SK-N-SH (cell line): Measurements from ENCODE around the gene ARID3A. TPM values are rescaled to one million over a fixed set of nuclear protein-coding genes. Genes with fewer than 3 reads are reported as not detected.

Experiments used
- CTCF ChIA-PET: fragments of 300-600, 350-600 bp; formaldehyde crosslinking; extraction: SDS; loops from one replicate; lab custom pipeline; 2021; lab: Yijun Ruan, JAX
- POLR2A ChIA-PET: fragments of 350-600 bp; sonication (Branson Sonifier 250); formaldehyde crosslinking; extraction: SDS; loops from one replicate; lab custom pipeline; 2020; ENCODE audit warnings: antibody characterized with exemption, inconsistent platforms; lab: Yijun Ruan, JAX
- DNase-seq: peaks from one replicate; pipeline ENCODE4 v3.0.0; 2012
- H2AFZ ChIP-seq: fragments of 200-600 bp; sonication (generic); 2 replicates; pipeline ENCODE4 v1.8.1; 2016; ENCODE audit warnings: antibody characterized with exemption, mild to moderate bottlenecking, low read depth
- H3F3A ChIP-seq: fragments of 200-600 bp; sonication (generic); replicated peaks from 2 replicates; pipeline ENCODE3; 2016; ENCODE audit warnings: antibody characterized with exemption, mild to moderate bottlenecking; ENCODE audit not compliant: insufficient read depth
- H3K27ac ChIP-seq, 2 experiments: fragments of 200-500 bp in 1 of 2; fragments of 200-600 bp in 1 of 2; sonication (Bioruptor generic) in 1 of 2; sonication (generic), shearing (Covaris generic) in 1 of 2; 2 replicates each; pipeline versions ENCODE4 v1.5.1 to v1.6.1; 2014 to 2016; ENCODE audit warnings: low read depth in 2 of 2, inconsistent platforms in 1 of 2, low read length in 1 of 2, mild to moderate bottlenecking in 1 of 2, mixed read lengths in 1 of 2
- H3K27me3 ChIP-seq: fragments of 200-600 bp; sonication (generic), shearing (Covaris generic); 2 replicates; pipeline ENCODE4 v1.6.1; 2016; ENCODE audit warnings: mixed run types; ENCODE audit not compliant: insufficient read depth
- H3K36me3 ChIP-seq, 2 experiments: fragments of 200-500 bp in 1 of 2; fragments of 200-600 bp in 1 of 2; sonication (Bioruptor generic) in 1 of 2; sonication (generic) in 1 of 2; replicated peaks in 1 of 2; 2 replicates each; pipeline versions ENCODE3 to v1.5.1; 2014 to 2016; ENCODE audit warnings: low read length in 1 of 2, mild to moderate bottlenecking in 1 of 2; ENCODE audit not compliant: insufficient read depth in 2 of 2, control insufficient read depth in 1 of 2
- H3K4me1 ChIP-seq, 2 experiments: fragments of 200-500 bp in 1 of 2; fragments of 200-600 bp in 1 of 2; sonication (Bioruptor generic) in 1 of 2; sonication (generic), shearing (Covaris generic) in 1 of 2; 2 replicates each; pipeline versions ENCODE4 v1.5.1 to v1.6.1; 2014 to 2016; ENCODE audit warnings: low read depth in 1 of 2, low read length in 1 of 2, mixed run types in 1 of 2; ENCODE audit not compliant: insufficient read depth in 2 of 2, control insufficient read depth in 1 of 2
- H3K4me2 ChIP-seq: fragments of 200-600 bp; sonication (generic), shearing (Covaris generic); 2 replicates; pipeline ENCODE4 v1.6.1; 2017; ENCODE audit warnings: mixed run types
- H3K4me3 ChIP-seq, 2 experiments: fragments of 200-500 bp in 1 of 2; fragments of 200-600 bp in 1 of 2; sonication (Bioruptor generic) in 1 of 2; sonication (generic), shearing (Covaris generic) in 1 of 2; 2 replicates each; pipeline versions ENCODE4 v1.5.1 to v1.8.1; 2014 to 2016; ENCODE audit warnings: low read depth in 2 of 2, inconsistent platforms in 1 of 2, low read length in 1 of 2, mild to moderate bottlenecking in 1 of 2, mixed read lengths in 1 of 2, moderate library complexity in 1 of 2
- H3K79me2 ChIP-seq: fragments of 200-600 bp; sonication (generic); 2 replicates; pipeline ENCODE4 v1.8.1; 2017; ENCODE audit warnings: mild to moderate bottlenecking; ENCODE audit not compliant: insufficient read depth
- H3K9ac ChIP-seq: fragments of 200-600 bp; sonication (generic); 2 replicates; pipeline ENCODE4 v1.6.1; 2017; ENCODE audit warnings: mixed run types
- H3K9me2 ChIP-seq: fragments of 200-600 bp; sonication (generic); 2 replicates; pipeline ENCODE4 v1.6.1; 2017; ENCODE audit warnings: mixed run types
- H3K9me3 ChIP-seq: fragments of 200-600 bp; sonication (generic); 2 replicates; pipeline ENCODE4 v1.6.1; 2017; ENCODE audit warnings: mixed run types, mild to moderate bottlenecking, moderate library complexity
- H4K20me1 ChIP-seq: fragments of 200-600 bp; sonication (generic); 2 replicates; pipeline ENCODE4 v1.6.1; 2017; ENCODE audit warnings: mild to moderate bottlenecking, mixed run types; ENCODE audit not compliant: insufficient read depth
- CHD2 ChIP-seq: fragments of 150-350 bp; IDR thresholded peaks from 2 replicates; pipeline ENCODE4 v1.6.1; 2018; ENCODE audit warnings: low read length; ENCODE audit not compliant: partially characterized antibody
- CTCF ChIP-seq: fragments of 200-600 bp; sonication (generic); IDR thresholded peaks from 2 replicates; pipeline ENCODE4 v1.6.1; 2017; ENCODE audit warnings: antibody characterized with exemption, mild to moderate bottlenecking, moderate library complexity
- ELF1 ChIP-seq: IDR thresholded peaks from 2 replicates; pipeline ENCODE4 v1.4.0; 2012
- EP300 ChIP-seq, 2 experiments: IDR thresholded peaks; 2 replicates each; pipeline versions ENCODE4 v1.4.0 to v1.6.1; 2012; ENCODE audit warnings: borderline replicate concordance in 1 of 2, low read depth in 1 of 2, low read length in 1 of 2
- EZH2phosphoT487 ChIP-seq: fragments of 200-600 bp; sonication (generic); IDR thresholded peaks from 2 replicates; pipeline ENCODE4 v1.6.1; 2017; ENCODE audit warnings: low read depth, mixed run types, mild to moderate bottlenecking, antibody characterized with exemption, moderate library complexity, borderline replicate concordance
- FOSL2 ChIP-seq: IDR thresholded peaks from 2 replicates; pipeline ENCODE4 v1.4.0; 2012; ENCODE audit warnings: low read depth, mild to moderate bottlenecking, moderate library complexity, borderline replicate concordance
- FOXJ3 ChIP-seq: sonication (generic); formaldehyde crosslinking; IDR thresholded peaks from 2 replicates; pipeline ENCODE4 v1.5.1; 2020; ENCODE audit warnings: mild to moderate bottlenecking, missing genetic modification reagents
- FOXM1 ChIP-seq: IDR thresholded peaks from 2 replicates; pipeline ENCODE4 v1.4.0; 2012; ENCODE audit warnings: low read depth, mild to moderate bottlenecking
- GABPA ChIP-seq: IDR thresholded peaks from 2 replicates; pipeline ENCODE4 v1.4.0; 2012; ENCODE audit warnings: low read depth, mild to moderate bottlenecking
- GATA2 ChIP-seq: sonication (generic); formaldehyde crosslinking; IDR thresholded peaks from 2 replicates; pipeline ENCODE4 v1.5.0; 2020; ENCODE audit warnings: mild to moderate bottlenecking, missing genetic modification reagents
- IRF3 ChIP-seq: fragments of 150-350 bp; IDR thresholded peaks from 2 replicates; pipeline ENCODE4 v1.6.1; 2016; ENCODE audit warnings: mild to moderate bottlenecking, low read depth, low read length
- JUND ChIP-seq: IDR thresholded peaks from 2 replicates; pipeline ENCODE4 v1.4.0; 2012
- MXI1 ChIP-seq: IDR thresholded peaks from 2 replicates; pipeline ENCODE4 v1.6.1; 2012; ENCODE audit warnings: mild to moderate bottlenecking, low read depth, low read length, improper control_type of control experiment
- PBX3 ChIP-seq: IDR thresholded peaks from 2 replicates; pipeline ENCODE4; 2012
- RAD21 ChIP-seq: IDR thresholded peaks from 2 replicates; pipeline ENCODE4 v1.6.1; 2012; ENCODE audit warnings: mild to moderate bottlenecking, low read length
- RCOR1 ChIP-seq: fragments of 150-350 bp; IDR thresholded peaks from 2 replicates; pipeline ENCODE4 v1.6.1; 2017; ENCODE audit warnings: antibody characterized with exemption, low read length
- SMC3 ChIP-seq: IDR thresholded peaks from 2 replicates; pipeline ENCODE4 v1.6.1; 2012; ENCODE audit warnings: low read depth, low read length, improper control_type of control experiment
- TAF1 ChIP-seq: IDR thresholded peaks from 2 replicates; pipeline ENCODE4 v1.6.1; 2012; ENCODE audit warnings: low read depth, mild to moderate bottlenecking, low read length, moderate library complexity, borderline replicate concordance
- YY1 ChIP-seq: IDR thresholded peaks from 2 replicates; pipeline ENCODE4 v1.4.0; 2012; ENCODE audit warnings: low read depth, mild to moderate bottlenecking
- ZBTB33 ChIP-seq: IDR thresholded peaks from 2 replicates; pipeline ENCODE4 v1.4.0; 2012; ENCODE audit warnings: low read depth, borderline replicate concordance
- WGBS: methylation state at CpG from one replicate; pipeline ENCODE4 v1.1.6; 2017; ENCODE audit warnings: low lambda C conversion rate; 5-methylcytosine and 5-hydroxymethylcytosine counted together
- polyA plus RNA-seq, 3 experiments: library from polyadenylated mRNA; depleted of rRNA; stranded (reverse); fragments of >200 nt; gene quantifications; 2 replicates each; pipeline ENCODE4 v1.2.3, GENCODE V29; 2012

The ARID3A gene
- polyA plus RNA-seq, 1 of the 3 experiments (the other 2 are of a cell fraction): 8.6 TPM

GRCh38 chr19:944171-944567 is 18.3 kb downstream of the ARID3A start:
- Histone ChIP-seq H3K4me2 (no peak overlapping the region), H3K27me3 (no peaks in the 10 kb centered on the region), H3K36me3 (peaks cover 0 to 4% of the 10 kb centered on the region in 2 experiments), H3K9ac (no peak overlapping the region), H4K20me1 (peaks cover 59% of the 10 kb centered on the region), H3K4me1 (peaks cover 6 to 54% of the 10 kb centered on the region in 2 experiments; a peak in 3 of 4 replicates), H3F3A (peaks cover 13% of the 10 kb centered on the region), H3K9me3 (no peaks in the 10 kb centered on the region), H3K4me3 (no peak overlapping the region), H3K79me2 (peaks cover 38% of the 10 kb centered on the region; the same call in 1 of the 2 replicates), H3K9me2 (no peaks in the 10 kb centered on the region), H3K27ac (peak overlapping the region in 1 of 2 experiments; percentile 88; a peak in 2 of 4 replicates), H2AFZ (no peak overlapping the region)
- POLR2A ChIA-PET: interaction anchor here (0.6 kb wide), 2 partner anchors 18 to 40 kb away, joined by 3 to 4 read pairs; no protein-coding TSS in a partner anchor
- CTCF ChIA-PET: interaction anchor here (0.9 to 1.6 kb wide), 4 partner anchors 9 to 81 kb away, joined by 3 to 7 read pairs (median 4); no protein-coding TSS in a partner anchor
- peak; percentile 90 for DNase-seq
- 80% methylated on average over 21 of the region's 27 CpGs for WGBS
- TF ChIP-seq SMC3 (no peak), CHD2 (peak; percentile 65), MXI1 (peak; percentile 86), FOXJ3 (CRISPR knock-in tag) (peak; percentile 94), RCOR1 (peak; percentile 64; the same call in 1 of the 2 replicates), TAF1 (no peak), GATA2 (CRISPR knock-in tag) (peak; percentile 98), PBX3 (no peak), EP300 (IDR thresholded peaks at IDR 0.05; ENCODE audit: borderline replicate concordance in 1 of 2, low read depth in 1 of 2, low read length in 1 of 2) (peak in 1 of 2 experiments; percentile 76; a peak in 1 of 4 replicates), JUND (no peak), RAD21 (0 out of 2 replicates have a peak, but pooled peaks have one; percentile 18)

GRCh38 chr19:944663-945241 is 18.9 kb downstream of the ARID3A start:
- Histone ChIP-seq H3K4me1 (peaks cover 6 to 49% of the 10 kb centered on the region in 2 experiments; a peak in 3 of 4 replicates), H3F3A (peaks cover 13% of the 10 kb centered on the region), H3K9me2 (no peaks in the 10 kb centered on the region), H3K36me3 (peaks cover 0 to 4% of the 10 kb centered on the region in 2 experiments), H3K27ac (peak overlapping the region in 1 of 2 experiments; percentile 88; a peak in 2 of 4 replicates), H3K79me2 (peaks cover 33% of the 10 kb centered on the region; the same call in 1 of the 2 replicates), H2AFZ (no peak overlapping the region), H3K9me3 (no peaks in the 10 kb centered on the region), H3K9ac (no peak overlapping the region), H3K4me2 (no peak overlapping the region), H4K20me1 (peaks cover 54% of the 10 kb centered on the region), H3K27me3 (no peaks in the 10 kb centered on the region), H3K4me3 (no peak overlapping the region)
- ChIA-PET CTCF (interaction anchor here (0.8 to 1.6 kb wide), 6 partner anchors 10 to 81 kb away, joined by 3 to 7 read pairs (median 4); no protein-coding TSS in a partner anchor), POLR2A (interaction anchor here (0.6 kb wide), 3 partner anchors 11 to 39 kb away, joined by 3 to 4 read pairs (median 3); no protein-coding TSS in a partner anchor)
- peak; percentile 86 for DNase-seq
- 68% methylated on average over 21 of the region's 22 CpGs for WGBS
- no peak for TF ChIP-seq CTCF
- no peak for TF ChIP-seq FOXM1
- TF ChIP-seq RCOR1: 0 out of 2 replicates have a peak, but pooled peaks have one; percentile 28
- no peak for TF ChIP-seq ELF1
- TF ChIP-seq FOSL2: no peak
- TF ChIP-seq IRF3: no peak
- no peak for TF ChIP-seq EZH2phosphoT487
- TF ChIP-seq GABPA: no peak
- TF ChIP-seq EP300 (IDR thresholded peaks at IDR 0.05; ENCODE audit: borderline replicate concordance in 1 of 2, low read depth in 1 of 2, low read length in 1 of 2): no peak
- TF ChIP-seq YY1: no peak
- TF ChIP-seq ZBTB33: no peak
- no peak for TF ChIP-seq SMC3
- TF ChIP-seq GATA2 (CRISPR knock-in tag): peak; percentile 60
